ENCODE data around the gene KLHL29. TPM values are rescaled to one million over a fixed set of nuclear protein-coding genes. Genes with fewer than 3 reads are reported as not detected.

Gene KLHL29
- total RNA-seq, 1 experiment from 2014 or later, result 3.4 TPM

- CTCF ChIA-PET, result no interaction called here
These were observed 80.0 kb downstream of the KLHL29 start for GRCh38 chr2:23464905-23465537.

DNA sequence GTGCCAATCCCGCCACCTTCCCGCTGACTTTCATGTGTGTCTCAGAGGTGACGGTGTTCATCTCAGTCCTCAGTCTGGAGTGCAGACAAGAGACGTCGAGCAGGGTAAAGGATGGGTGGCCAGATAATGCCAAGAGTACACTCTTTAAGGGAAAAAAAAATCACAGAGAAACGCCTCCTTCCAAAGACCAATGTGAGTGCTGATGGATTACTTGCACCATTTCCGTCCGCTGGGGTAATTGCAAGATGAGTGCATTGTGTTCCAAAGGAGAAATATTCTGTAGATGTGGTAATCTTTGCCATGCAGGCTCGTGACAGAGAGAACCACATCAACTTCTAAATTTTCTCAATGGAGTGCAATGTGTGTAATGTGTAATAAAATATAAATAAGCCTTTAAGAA is 81.0 kb downstream of the KLHL29 start:
- POLR2A ChIA-PET (ENCODE audit: unreplicated experiment), result no interaction called here

More at GRCh38 chr2:23464905-23465537, 80.0 kb downstream of the KLHL29 start:
- no TSS peak for BruUV-seq (replicated peaks)
- intact Hi-C loops (cut with micrococcal nuclease; ENCODE audit: unreplicated experiment), result no loop called here
- TF ChIP-seq, protein P1, sequence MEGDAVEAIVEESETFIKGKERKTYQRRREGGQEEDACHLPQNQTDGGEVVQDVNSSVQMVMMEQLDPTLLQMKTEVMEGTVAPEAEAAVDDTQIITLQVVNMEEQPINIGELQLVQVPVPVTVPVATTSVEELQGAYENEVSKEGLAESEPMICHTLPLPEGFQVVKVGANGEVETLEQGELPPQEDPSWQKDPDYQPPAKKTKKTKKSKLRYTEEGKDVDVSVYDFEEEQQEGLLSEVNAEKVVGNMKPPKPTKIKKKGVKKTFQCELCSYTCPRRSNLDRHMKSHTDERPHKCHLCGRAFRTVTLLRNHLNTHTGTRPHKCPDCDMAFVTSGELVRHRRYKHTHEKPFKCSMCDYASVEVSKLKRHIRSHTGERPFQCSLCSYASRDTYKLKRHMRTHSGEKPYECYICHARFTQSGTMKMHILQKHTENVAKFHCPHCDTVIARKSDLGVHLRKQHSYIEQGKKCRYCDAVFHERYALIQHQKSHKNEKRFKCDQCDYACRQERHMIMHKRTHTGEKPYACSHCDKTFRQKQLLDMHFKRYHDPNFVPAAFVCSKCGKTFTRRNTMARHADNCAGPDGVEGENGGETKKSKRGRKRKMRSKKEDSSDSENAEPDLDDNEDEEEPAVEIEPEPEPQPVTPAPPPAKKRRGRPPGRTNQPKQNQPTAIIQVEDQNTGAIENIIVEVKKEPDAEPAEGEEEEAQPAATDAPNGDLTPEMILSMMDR (conservative IDR thresholded peaks at IDR 0.05), result no peak
- TF ChIP-seq EZH2 (IDR thresholded peaks at IDR 0.05; ENCODE audit: low read depth), result no peak
- H4K20me1 ChIP-seq (ENCODE audit: insufficient read depth), result no peaks in the 10 kb centered on the region; the same call in 1 of the 2 replicates
- H3K4me1 ChIP-seq (replicated peaks; ENCODE audit: insufficient read depth), result no peaks in the 10 kb centered on the region
- no peaks in the 10 kb centered on the region for H3K79me2 ChIP-seq (ENCODE audit: low read depth)
- H3K9me3 ChIP-seq (ENCODE audit: insufficient read depth, low read depth), result no peaks in the 10 kb centered on the region
- no peak overlapping the region for H3K4me2 ChIP-seq
- no peak overlapping the region for H2AFZ ChIP-seq
- H3K36me3 ChIP-seq (ENCODE audit: low read depth), result no peaks in the 10 kb centered on the region
- H3K27me3 ChIP-seq (ENCODE audit: insufficient read depth, low read depth), result no peaks in the 10 kb centered on the region
- POLR2A ChIA-PET (ENCODE audit: unreplicated experiment), result no interaction called here
- no peaks in the 10 kb centered on the region for H3K9me2 ChIP-seq (ENCODE audit: insufficient read depth)
- no peak for DNase-seq
- no peak overlapping the region for H3K4me3 ChIP-seq
- H3F3A ChIP-seq (ENCODE audit: insufficient read depth, low read depth), result no peaks in the 10 kb centered on the region
- H3K27ac ChIP-seq, result no peak overlapping the region

GRCh38 chr2:23467618-23468017 is 82.6 kb downstream of the KLHL29 start:
- no peaks in the 10 kb centered on the region for H3K9me3 ChIP-seq (ENCODE audit: insufficient read depth, low read depth)
- H3K79me2 ChIP-seq (ENCODE audit: low read depth), result no peaks in the 10 kb centered on the region
- ChIA-PET POLR2A (ENCODE audit: unreplicated experiment) (no interaction called here), CTCF (no interaction called here)
- no peak overlapping the region for H3K27ac ChIP-seq
- H3K4me3 ChIP-seq, result no peak overlapping the region
- H2AFZ ChIP-seq, result no peak overlapping the region
- no peak overlapping the region for H3K4me2 ChIP-seq
- H4K20me1 ChIP-seq (ENCODE audit: insufficient read depth), result no peaks in the 10 kb centered on the region; the same call in 1 of the 2 replicates
- H3K27me3 ChIP-seq (ENCODE audit: insufficient read depth, low read depth), result no peaks in the 10 kb centered on the region
- H3K9me2 ChIP-seq (ENCODE audit: insufficient read depth), result no peaks in the 10 kb centered on the region
- no peaks in the 10 kb centered on the region for H3K4me1 ChIP-seq (replicated peaks; ENCODE audit: insufficient read depth)
- DNase-seq, result no peak
- no peaks in the 10 kb centered on the region for H3K36me3 ChIP-seq (ENCODE audit: low read depth)
- no peaks in the 10 kb centered on the region for H3F3A ChIP-seq (ENCODE audit: insufficient read depth, low read depth)
- intact Hi-C loops (cut with micrococcal nuclease; ENCODE audit: unreplicated experiment), result no loop called here
- TF ChIP-seq, protein P1 (conservative IDR thresholded peaks at IDR 0.05), result no peak
- TF ChIP-seq EZH2 (IDR thresholded peaks at IDR 0.05; ENCODE audit: low read depth), result no peak
- BruUV-seq (replicated peaks), result no TSS peak

More for the DNA sequence above, 81.0 kb downstream of the KLHL29 start:
- no peaks in the 10 kb centered on the region; the same call in 1 of the 2 replicates for H4K20me1 ChIP-seq (ENCODE audit: insufficient read depth)
- no peak overlapping the region for H3K4me3 ChIP-seq
- no TSS peak for BruUV-seq (replicated peaks)
- no peak overlapping the region for H2AFZ ChIP-seq
- H3K4me1 ChIP-seq (replicated peaks; ENCODE audit: insufficient read depth), result no peaks in the 10 kb centered on the region
- H3K4me2 ChIP-seq, result no peak overlapping the region
- intact Hi-C loops (cut with micrococcal nuclease; ENCODE audit: unreplicated experiment), result no loop called here
- H3F3A ChIP-seq (ENCODE audit: insufficient read depth, low read depth), result no peaks in the 10 kb centered on the region
- H3K9me2 ChIP-seq (ENCODE audit: insufficient read depth), result no peaks in the 10 kb centered on the region
- CTCF ChIA-PET, result no interaction called here
- TF ChIP-seq EZH2 (IDR thresholded peaks at IDR 0.05; ENCODE audit: low read depth), result no peak
- TF ChIP-seq, protein P1 (conservative IDR thresholded peaks at IDR 0.05), result no peak
- no peaks in the 10 kb centered on the region for H3K79me2 ChIP-seq (ENCODE audit: low read depth)
- no peak for DNase-seq
- H3K36me3 ChIP-seq (ENCODE audit: low read depth), result no peaks in the 10 kb centered on the region
- H3K27me3 ChIP-seq (ENCODE audit: insufficient read depth, low read depth), result no peaks in the 10 kb centered on the region
- no peaks in the 10 kb centered on the region for H3K9me3 ChIP-seq (ENCODE audit: insufficient read depth, low read depth)
- no peak overlapping the region for H3K27ac ChIP-seq
